ENCODE data around the gene FOXN1. TPM values are rescaled to one million over a fixed set of nuclear protein-coding genes. Genes with fewer than 3 reads are reported as not detected.

The FOXN1 gene
- polyA plus RNA-seq, 1 of the 3 experiments (the other 2 are of a cell fraction): not detected

DNA sequence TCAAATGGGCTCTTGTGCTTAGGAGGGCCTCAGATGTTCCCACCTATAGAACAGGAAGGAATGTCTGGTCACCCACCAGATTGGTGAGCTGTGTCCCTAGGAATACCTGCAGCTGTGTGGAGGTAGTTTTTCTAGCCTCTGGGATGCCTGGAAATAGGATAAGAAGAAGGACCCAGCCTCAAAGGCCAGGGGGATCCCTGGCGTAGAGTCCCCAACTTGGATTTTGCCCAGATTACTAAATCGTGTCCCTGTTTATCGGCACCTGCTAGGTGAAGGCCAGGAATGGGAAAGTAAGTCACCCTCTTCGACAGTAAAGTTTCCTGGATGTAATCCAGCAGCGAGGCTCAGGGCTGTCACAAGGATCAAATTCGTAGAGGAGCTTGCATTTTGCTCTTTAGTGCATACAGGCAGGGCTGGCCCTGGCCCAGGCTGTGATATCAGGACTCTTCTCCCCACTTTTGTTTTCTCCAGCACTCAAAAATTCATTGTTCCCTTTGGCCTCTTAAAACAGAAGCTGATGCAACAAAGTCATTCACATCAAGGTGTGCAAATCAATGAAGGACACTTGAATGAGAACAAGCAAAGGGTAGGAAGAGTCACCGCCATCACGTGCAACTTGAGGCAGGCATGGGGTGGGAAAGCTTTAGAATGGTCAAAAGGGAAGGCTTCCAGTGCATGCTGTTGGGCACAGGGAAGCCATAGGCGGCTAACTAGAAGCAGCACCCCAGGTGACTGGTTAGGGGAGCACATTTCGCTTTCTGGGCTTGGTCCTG, 25.2 kb upstream of the FOXN1 start:
- no peaks in the 10 kb centered on the region for H3K4me1 ChIP-seq (ENCODE audit: control insufficient read depth in 1 of 2, insufficient read depth in 2 of 2, low read depth in 1 of 2, low read length in 1 of 2)
- peaks cover 19% of the 10 kb centered on the region; the same call in 1 of the 2 replicates for H3K27me3 ChIP-seq (ENCODE audit: insufficient read depth)
- no peaks in the 10 kb centered on the region for H3F3A ChIP-seq (replicated peaks; ENCODE audit: insufficient read depth)
- H3K4me2 ChIP-seq: no peak overlapping the region
- WGBS (ENCODE audit: low lambda C conversion rate): 54% methylated on average over 10 of the region's 10 CpGs
- no peaks in the 10 kb centered on the region for H3K79me2 ChIP-seq (ENCODE audit: insufficient read depth)
- ChIA-PET CTCF (interaction anchor here (1.9 to 2.6 kb wide), 2 partner anchors 13 to 60 kb away, joined by 5 to 15 read pairs; no protein-coding TSS in a partner anchor), POLR2A (no interaction called here)
- DNase-seq: no peak
- H4K20me1 ChIP-seq (ENCODE audit: insufficient read depth): no peaks in the 10 kb centered on the region
- no peak overlapping the region for H3K9ac ChIP-seq
- H3K36me3 ChIP-seq (replicated peaks in 1 of 2; ENCODE audit: control insufficient read depth in 1 of 2, insufficient read depth in 2 of 2, low read length in 1 of 2): no peaks in the 10 kb centered on the region
- TF ChIP-seq REST (IDR thresholded peaks at IDR 0.05; ENCODE audit: low read depth, low read length) (no peak), RCOR1 (IDR thresholded peaks at IDR 0.05; ENCODE audit: low read length) (no peak), TEAD4 (IDR thresholded peaks at IDR 0.05; ENCODE audit: borderline replicate concordance, insufficient read depth) (no peak), SIN3A (IDR thresholded peaks at IDR 0.05; ENCODE audit: borderline replicate concordance, low read depth, low read length) (no peak), CHD2 (IDR thresholded peaks at IDR 0.05; ENCODE audit: low read length, partially characterized antibody) (no peak), USF2 (IDR thresholded peaks at IDR 0.05; ENCODE audit: borderline replicate concordance, low read depth, low read length) (no peak), ZBTB33 (IDR thresholded peaks at IDR 0.05; ENCODE audit: borderline replicate concordance, low read depth) (no peak), GABPA (IDR thresholded peaks at IDR 0.05; ENCODE audit: low read depth) (no peak), RXRA (IDR thresholded peaks at IDR 0.05; ENCODE audit: borderline replicate concordance, low read depth) (no peak)
- TF ChIP-seq, protein P1, sequence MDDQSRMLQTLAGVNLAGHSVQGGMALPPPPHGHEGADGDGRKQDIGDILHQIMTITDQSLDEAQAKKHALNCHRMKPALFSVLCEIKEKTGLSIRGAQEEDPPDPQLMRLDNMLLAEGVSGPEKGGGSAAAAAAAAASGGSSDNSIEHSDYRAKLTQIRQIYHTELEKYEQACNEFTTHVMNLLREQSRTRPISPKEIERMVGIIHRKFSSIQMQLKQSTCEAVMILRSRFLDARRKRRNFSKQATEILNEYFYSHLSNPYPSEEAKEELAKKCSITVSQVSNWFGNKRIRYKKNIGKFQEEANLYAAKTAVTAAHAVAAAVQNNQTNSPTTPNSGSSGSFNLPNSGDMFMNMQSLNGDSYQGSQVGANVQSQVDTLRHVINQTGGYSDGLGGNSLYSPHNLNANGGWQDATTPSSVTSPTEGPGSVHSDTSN (IDR thresholded peaks at IDR 0.05): no peak
- H2AFZ ChIP-seq (ENCODE audit: low read depth): no peak overlapping the region
- no peak overlapping the region for H3K4me3 ChIP-seq (ENCODE audit: low read depth in 2 of 2, low read length in 1 of 2)
- no peaks in the 10 kb centered on the region for H3K9me3 ChIP-seq
- H3K27ac ChIP-seq (ENCODE audit: low read depth in 2 of 2, low read length in 1 of 2): no peak overlapping the region
- H3K9me2 ChIP-seq: no peaks in the 10 kb centered on the region
